H1 (cell line): ENCODE results near the gene SLC39A7.

Experiments
- EGR1 ChIP-seq: IDR thresholded peaks from 2 replicates; pipeline ENCODE4 v1.6.1; 2011; ENCODE audit warnings: low read depth, low read length, borderline replicate concordance
- EP300 ChIP-seq, 2 experiments: IDR thresholded peaks; 1 replicate in 1 of 2; 2 replicates in 1 of 2; pipeline ENCODE4 v1.6.1; 2011 to 2012; ENCODE audit warnings: low read depth in 2 of 2, low read length in 2 of 2, mild to moderate bottlenecking in 2 of 2, borderline replicate concordance in 1 of 2, inconsistent platforms in 1 of 2, moderate library complexity in 1 of 2
- POLR2A ChIP-seq, 2 experiments: IDR thresholded peaks; 1 replicate in 1 of 2; 2 replicates in 1 of 2; pipeline ENCODE4 v1.6.1; 2011; ENCODE audit warnings: low read depth in 2 of 2, low read length in 2 of 2, mild to moderate bottlenecking in 2 of 2; ENCODE audit errors: control extremely low read depth in 1 of 2
- RAD21 ChIP-seq, 2 experiments: IDR thresholded peaks in 1 of 2; conservative IDR thresholded peaks in 1 of 2; 2 replicates each; pipeline ENCODE4 v1.6.1; 2011; ENCODE audit warnings: low read depth in 2 of 2, low read length in 2 of 2, improper control_type of control experiment in 1 of 2, inconsistent platforms in 1 of 2, mild to moderate bottlenecking in 1 of 2, moderate library complexity in 1 of 2
- SP2 ChIP-seq: IDR thresholded peaks from 2 replicates; pipeline ENCODE4 v1.6.1; 2012; ENCODE audit warnings: mild to moderate bottlenecking, low read length, inconsistent platforms
- TBP ChIP-seq: IDR thresholded peaks from 2 replicates; pipeline ENCODE4 v1.6.1; 2011; ENCODE audit warnings: low read depth, low read length, improper control_type of control experiment
- TCF12 ChIP-seq: IDR thresholded peaks from 2 replicates; pipeline ENCODE4 v1.6.1; 2011; ENCODE audit warnings: low read depth, mild to moderate bottlenecking, low read length
- ZNF274 ChIP-seq: IDR thresholded peaks from 2 replicates; pipeline ENCODE4 v1.7.0; 2012; ENCODE audit warnings: low read length, borderline replicate concordance; ENCODE audit errors: extremely low read depth
- TF ChIP-seq, protein P1 (sequence below), 3 experiments: IDR thresholded peaks; 1 replicate in 2 of 3; 2 replicates in 1 of 3; pipeline versions ENCODE4 v1.5.1 to v1.6.1; 2011; ENCODE audit warnings: low read length in 3 of 3, mild to moderate bottlenecking in 3 of 3, inconsistent platforms in 2 of 3, low read depth in 1 of 3, moderate library complexity in 1 of 3; ENCODE audit not compliant: insufficient read depth in 1 of 3; ENCODE audit errors: control extremely low read depth in 1 of 3

DNA sequence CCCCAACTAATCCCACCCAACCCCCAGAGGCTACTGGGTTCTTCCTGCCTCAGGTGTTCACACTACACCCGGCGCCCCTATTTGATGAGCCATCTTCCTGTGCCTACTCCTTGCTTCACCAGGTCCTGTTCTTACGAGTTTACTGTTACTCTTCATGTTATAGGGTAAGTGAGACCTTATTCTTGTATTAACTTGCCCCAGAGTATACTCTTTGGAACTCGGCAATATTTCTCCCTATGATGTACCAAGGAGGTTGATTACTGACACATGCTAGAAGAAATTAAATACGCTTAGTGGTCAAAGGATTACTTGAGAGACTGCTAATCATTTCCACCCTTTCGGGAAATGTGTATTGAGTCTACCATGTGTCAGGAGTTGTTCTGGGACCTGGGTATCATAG is 16.6 kb downstream of the SLC39A7 start:
- TF ChIP-seq POLR2A (IDR thresholded peaks at IDR 0.05; ENCODE audit: control extremely low read depth in 1 of 2, low read depth in 2 of 2, low read length in 2 of 2): no peak
- no peak for TF ChIP-seq EP300 (IDR thresholded peaks at IDR 0.05; ENCODE audit: borderline replicate concordance in 1 of 2, low read depth in 2 of 2, low read length in 2 of 2)
- TF ChIP-seq TBP: no peak
- TF ChIP-seq, protein P1, sequence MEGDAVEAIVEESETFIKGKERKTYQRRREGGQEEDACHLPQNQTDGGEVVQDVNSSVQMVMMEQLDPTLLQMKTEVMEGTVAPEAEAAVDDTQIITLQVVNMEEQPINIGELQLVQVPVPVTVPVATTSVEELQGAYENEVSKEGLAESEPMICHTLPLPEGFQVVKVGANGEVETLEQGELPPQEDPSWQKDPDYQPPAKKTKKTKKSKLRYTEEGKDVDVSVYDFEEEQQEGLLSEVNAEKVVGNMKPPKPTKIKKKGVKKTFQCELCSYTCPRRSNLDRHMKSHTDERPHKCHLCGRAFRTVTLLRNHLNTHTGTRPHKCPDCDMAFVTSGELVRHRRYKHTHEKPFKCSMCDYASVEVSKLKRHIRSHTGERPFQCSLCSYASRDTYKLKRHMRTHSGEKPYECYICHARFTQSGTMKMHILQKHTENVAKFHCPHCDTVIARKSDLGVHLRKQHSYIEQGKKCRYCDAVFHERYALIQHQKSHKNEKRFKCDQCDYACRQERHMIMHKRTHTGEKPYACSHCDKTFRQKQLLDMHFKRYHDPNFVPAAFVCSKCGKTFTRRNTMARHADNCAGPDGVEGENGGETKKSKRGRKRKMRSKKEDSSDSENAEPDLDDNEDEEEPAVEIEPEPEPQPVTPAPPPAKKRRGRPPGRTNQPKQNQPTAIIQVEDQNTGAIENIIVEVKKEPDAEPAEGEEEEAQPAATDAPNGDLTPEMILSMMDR (IDR thresholded peaks at IDR 0.05; ENCODE audit: control extremely low read depth in 1 of 3, insufficient read depth in 1 of 3, low read depth in 1 of 3, low read length in 3 of 3): no peak
- TF ChIP-seq SP2: no peak
- no peak for TF ChIP-seq TCF12
- TF ChIP-seq RAD21 (IDR thresholded peaks at IDR 0.05 in 1 of 2, conservative IDR thresholded peaks at IDR 0.05 in 1 of 2; ENCODE audit: low read depth in 2 of 2, low read length in 2 of 2): no peak
- TF ChIP-seq ZNF274: no peak
- no peak for TF ChIP-seq EGR1
